GM23248 (cell line): ENCODE results near the gene ZDHHC5. TPM values are rescaled to one million over a fixed set of nuclear protein-coding genes. Genes with fewer than 3 reads are reported as not detected.

ENCODE experiments used
- DNase-seq: peaks from one replicate; pipeline ENCODE4 v3.0.0-alpha.2; 2015
- H2AFZ ChIP-seq: fragments of 200-600 bp; sonication (generic); 2 replicates; pipeline ENCODE4 v1.6.1; 2016; ENCODE audit warnings: antibody characterized with exemption
- H3F3A ChIP-seq: fragments of 200-600 bp; sonication (generic); 2 replicates; pipeline ENCODE4 v1.6.1; 2016; ENCODE audit warnings: mild to moderate bottlenecking, antibody characterized with exemption, mixed run types; ENCODE audit not compliant: insufficient read depth
- H3K27ac ChIP-seq: fragments of 200-600 bp; sonication (generic); 2 replicates; pipeline ENCODE4 v1.5.1; 2016; ENCODE audit warnings: mild to moderate bottlenecking
- H3K27me3 ChIP-seq: fragments of 200-600 bp; sonication (generic); replicated peaks from 2 replicates; pipeline ENCODE4 v1.6.1; 2016; ENCODE audit warnings: mild to moderate bottlenecking; ENCODE audit not compliant: insufficient read depth
- H3K36me3 ChIP-seq: fragments of 200-600 bp; sonication (generic); 2 replicates; pipeline ENCODE4 v1.6.1; 2016; ENCODE audit warnings: low read depth, mild to moderate bottlenecking
- H3K4me1 ChIP-seq: fragments of 200-600 bp; sonication (generic); 2 replicates; pipeline ENCODE4 v1.6.1; 2016; ENCODE audit warnings: mild to moderate bottlenecking; ENCODE audit not compliant: insufficient read depth
- H3K4me2 ChIP-seq: fragments of 200-600 bp; sonication (generic); one replicate; pipeline ENCODE4 v1.6.1; 2016; ENCODE audit warnings: mild to moderate bottlenecking; ENCODE audit not compliant: unreplicated experiment
- H3K4me3 ChIP-seq: fragments of 200-600 bp; sonication (generic); 2 replicates; pipeline ENCODE4 v1.5.1; 2016; ENCODE audit warnings: mild to moderate bottlenecking
- H3K79me2 ChIP-seq: fragments of 200-600 bp; sonication (generic); 2 replicates; pipeline ENCODE4 v1.6.1; 2016; ENCODE audit warnings: mild to moderate bottlenecking; ENCODE audit not compliant: insufficient read depth
- H3K9ac ChIP-seq: fragments of 200-600 bp; sonication (generic); 2 replicates; pipeline ENCODE4 v1.6.1; 2016; ENCODE audit warnings: mild to moderate bottlenecking
- H3K9me2 ChIP-seq: fragments of 200-600 bp; sonication (generic); 2 replicates; pipeline ENCODE4 v1.6.1; 2016; ENCODE audit warnings: mixed run types, mild to moderate bottlenecking, moderate library complexity; ENCODE audit not compliant: insufficient read depth
- H3K9me3 ChIP-seq: fragments of 200-600 bp; sonication (generic); one replicate; pipeline ENCODE4 v1.6.1; 2017; ENCODE audit warnings: low read depth
- H4K20me1 ChIP-seq: fragments of 200-600 bp; sonication (generic); 2 replicates; pipeline ENCODE4 v1.6.0; 2016; ENCODE audit not compliant: insufficient read depth
- EZH2 ChIP-seq: fragments of 200-600 bp; sonication (generic); IDR thresholded peaks from 2 replicates; pipeline ENCODE4 v1.6.1; 2018; ENCODE audit warnings: antibody characterized with exemption, mild to moderate bottlenecking; ENCODE audit not compliant: insufficient read depth, poor library complexity, severe bottlenecking
- EZH2phosphoT487 ChIP-seq: fragments of 200-600 bp; sonication (generic); IDR thresholded peaks from 2 replicates; pipeline ENCODE4 v1.6.1; 2018; ENCODE audit warnings: antibody characterized with exemption, moderate library complexity, mild to moderate bottlenecking, low read depth; ENCODE audit not compliant: insufficient read depth
- WGBS, 2 experiments: methylation state at CpG; one replicate each; pipeline ENCODE4 v1.1.6; 2015 to 2017; ENCODE audit warnings: low lambda C conversion rate in 2 of 2, low coverage in 1 of 2; ENCODE audit errors: missing lambda C conversion rate in 2 of 2; 5-methylcytosine and 5-hydroxymethylcytosine counted together
- in situ Hi-C: fragments of 300-500 bp; cut with MboI; formaldehyde crosslinking; loops from 2 replicates; pipeline ENCODE4 v1.15.0; 2020
- polyA plus RNA-seq: library from polyadenylated mRNA; unstranded; fragments of >200 nt; fragmentation: Nextera tagmentation; extraction: Ambion mirVana; gene quantifications from 2 replicates; pipeline ENCODE4 v1.2.1, GENCODE V29; 2016
- total RNA-seq: library from RNA; depleted of rRNA; stranded (reverse); fragments of >200 nt; shearing (Covaris generic); gene quantifications from 2 replicates; pipeline ENCODE4 v1.2.3, GENCODE V29; 2014

The ZDHHC5 gene
- total and polyA plus RNA-seq, 2 experiments from 2014 or later, result 35.8 to 52.5 TPM

GRCh38 chr11:57658023-57658361 is 9.9 kb upstream of the ZDHHC5 start:
- no peaks in the 10 kb centered on the region for H3K9me3 ChIP-seq
- TF ChIP-seq EZH2phosphoT487, result no peak
- no peak for TF ChIP-seq EZH2
- peak overlapping the region; percentile 90 for H3K4me3 ChIP-seq
- peak overlapping the region; percentile 88 for H2AFZ ChIP-seq
- H3K4me1 ChIP-seq, result no peaks in the 10 kb centered on the region
- no peaks in the 10 kb centered on the region for H3K9me2 ChIP-seq
- peak overlapping the region; percentile 84 for H3K9ac ChIP-seq
- in situ Hi-C loops, result no loop called here
- H3F3A ChIP-seq, result no peaks in the 10 kb centered on the region; the same call in 1 of the 2 replicates
- H3K27ac ChIP-seq, result peak overlapping the region; percentile 16
- H3K79me2 ChIP-seq, result peaks cover 46% of the 10 kb centered on the region
- peaks cover 21% of the 10 kb centered on the region; the same call in 1 of the 2 replicates for H3K36me3 ChIP-seq
- H3K4me2 ChIP-seq, result peak overlapping the region; percentile 94
- 0 to 1% methylated on average over 8 of the region's 8 CpGs for WGBS, 2 experiments
- DNase-seq, result peak; percentile 43
- H3K27me3 ChIP-seq, result no peaks in the 10 kb centered on the region
- no peaks in the 10 kb centered on the region for H4K20me1 ChIP-seq

- Histone ChIP-seq H4K20me1 (no peaks in the 10 kb centered on the region), H3K4me2 (no peak overlapping the region), H3K27me3 (no peaks in the 10 kb centered on the region), H2AFZ (no peak overlapping the region), H3K27ac (no peak overlapping the region), H3F3A (no peaks in the 10 kb centered on the region; the same call in 1 of the 2 replicates), H3K36me3 (peaks cover 21% of the 10 kb centered on the region; the same call in 1 of the 2 replicates), H3K4me3 (no peak overlapping the region), H3K9me2 (no peaks in the 10 kb centered on the region), H3K9ac (no peak overlapping the region), H3K9me3 (no peaks in the 10 kb centered on the region), H3K4me1 (no peaks in the 10 kb centered on the region), H3K79me2 (peaks cover 46% of the 10 kb centered on the region)
- no peak for TF ChIP-seq EZH2phosphoT487
- no peak for TF ChIP-seq EZH2
- in situ Hi-C loops, result no loop called here
- no peak for DNase-seq
- WGBS, 2 experiments, result 89 to 91% methylated on average over 14 of the region's 14 CpGs
These were observed 8.2 kb upstream of the ZDHHC5 start for GRCh38 chr11:57659669-57660068.

GRCh38 chr11:57662893-57663292 is 5.0 kb upstream of the ZDHHC5 start:
- Histone ChIP-seq H3K9me2 (no peaks in the 10 kb centered on the region), H4K20me1 (no peaks in the 10 kb centered on the region), H3K9ac (peak overlapping the region; percentile 13; the same call in 1 of the 2 replicates), H3K4me2 (no peak overlapping the region), H3K36me3 (peaks cover 21% of the 10 kb centered on the region; the same call in 1 of the 2 replicates), H3K4me1 (peaks cover 6% of the 10 kb centered on the region; the same call in 1 of the 2 replicates), H3K9me3 (no peaks in the 10 kb centered on the region), H3K79me2 (peaks cover 42% of the 10 kb centered on the region), H3K27me3 (no peaks in the 10 kb centered on the region), H2AFZ (no peak overlapping the region), H3K27ac (no peak overlapping the region), H3K4me3 (no peak overlapping the region), H3F3A (peaks cover 14% of the 10 kb centered on the region)
- in situ Hi-C loops, result no loop called here
- no peak for TF ChIP-seq EZH2phosphoT487
- TF ChIP-seq EZH2, result no peak
- WGBS, 2 experiments, result 53 to 61% methylated on average over 4 of the region's 4 CpGs
- DNase-seq, result peak; percentile 31

DNA sequence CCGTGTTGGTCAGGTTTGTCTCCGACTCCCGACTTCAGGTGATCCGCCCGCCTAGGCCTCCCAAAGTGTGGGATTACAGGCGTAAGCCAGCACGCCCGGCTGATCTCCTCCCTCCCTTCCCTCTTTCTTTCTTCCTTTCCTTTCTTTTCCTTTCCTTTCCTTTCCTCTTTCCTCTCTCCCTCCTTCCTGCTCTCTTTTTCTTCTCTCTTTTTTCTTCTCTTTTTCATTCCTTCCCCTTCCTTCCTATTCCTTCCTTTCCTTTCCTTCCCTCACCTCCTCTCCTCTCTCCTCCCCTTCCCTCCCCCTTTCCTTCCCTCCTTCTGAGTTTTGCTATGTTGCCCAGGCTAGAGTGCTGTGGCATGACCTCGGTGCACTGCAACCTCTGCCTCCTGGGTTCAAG is 3.9 kb upstream of the ZDHHC5 start:
- H4K20me1 ChIP-seq, result no peaks in the 10 kb centered on the region
- H3K9ac ChIP-seq, result no peak overlapping the region
- H3F3A ChIP-seq, result peaks cover 14% of the 10 kb centered on the region
- TF ChIP-seq EZH2phosphoT487, result no peak
- no peak for TF ChIP-seq EZH2
- H3K4me3 ChIP-seq, result no peak overlapping the region
- H3K9me2 ChIP-seq, result no peaks in the 10 kb centered on the region
- peaks cover 21% of the 10 kb centered on the region; the same call in 1 of the 2 replicates for H3K36me3 ChIP-seq
- peaks cover 40% of the 10 kb centered on the region for H3K79me2 ChIP-seq
- in situ Hi-C loops, result no loop called here
- no peak overlapping the region for H3K27ac ChIP-seq
- no peaks in the 10 kb centered on the region for H3K9me3 ChIP-seq
- 80 to 83% methylated on average over 8 to 9 of the region's 9 CpGs for WGBS, 2 experiments
- H3K27me3 ChIP-seq, result no peaks in the 10 kb centered on the region
- DNase-seq, result no peak
- H3K4me2 ChIP-seq, result no peak overlapping the region
- H2AFZ ChIP-seq, result no peak overlapping the region
- H3K4me1 ChIP-seq, result peaks cover 7% of the 10 kb centered on the region; the same call in 1 of the 2 replicates
